Pulmonary artery endothelial cell (primary cell): Measurements from ENCODE around the gene TTLL7. TPM values are rescaled to one million over a fixed set of nuclear protein-coding genes. Genes with fewer than 3 reads are reported as not detected.

Experiments used
- DNase-seq: peaks from one replicate; pipeline ENCODE4 v3.0.0-alpha.2; 2011; ENCODE audit warnings: low read depth, low spot score
- total RNA-seq: library from RNA; depleted of rRNA; stranded (reverse); fragments of >200 nt; gene quantifications from 2 replicates; pipeline ENCODE4 v1.2.3, GENCODE V29; 2014

The TTLL7 gene
- total RNA-seq, 1 donor from 2014 or later: 4.2 TPM

DNA sequence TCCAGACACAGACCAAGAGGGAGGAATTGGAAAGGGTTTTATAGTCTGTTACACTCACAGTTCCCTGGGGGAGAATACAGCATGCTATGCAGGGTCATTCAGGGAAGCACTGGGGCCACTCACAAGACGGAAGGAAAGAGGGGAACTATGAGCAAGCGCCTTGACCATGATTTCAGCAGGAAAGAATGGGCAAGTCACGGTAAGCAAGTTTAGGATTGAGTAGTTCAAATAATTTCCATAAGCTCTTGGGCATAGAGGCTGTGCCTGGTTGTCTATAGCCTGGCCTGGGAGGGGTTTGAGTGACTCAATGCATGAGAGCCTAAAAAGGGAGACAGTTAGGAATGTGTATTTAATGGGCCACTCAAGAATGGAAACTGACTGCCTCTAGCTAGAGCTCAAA is 176.7 kb downstream of the TTLL7 start:
- DNase-seq: no peak

DNA sequence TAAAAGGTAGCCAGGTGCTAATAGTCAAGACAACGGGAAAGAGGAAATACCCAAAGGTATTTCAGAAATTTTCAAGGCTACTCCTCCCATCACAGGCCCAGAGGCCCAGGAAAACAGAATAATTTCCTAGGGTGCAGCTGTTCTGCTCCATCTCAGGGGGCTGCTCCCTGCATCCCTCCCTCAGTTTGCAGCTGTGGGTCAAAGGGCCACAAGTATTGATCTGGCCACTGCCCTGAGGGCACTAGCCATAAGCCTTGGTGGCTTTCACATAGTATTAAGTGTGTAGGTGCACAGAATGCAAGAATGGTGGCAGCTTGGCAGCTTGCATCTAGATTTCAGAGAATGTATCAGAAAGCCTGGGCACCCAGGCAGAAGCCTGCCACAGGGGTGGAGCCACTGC is 179.5 kb downstream of the TTLL7 start:
- no peak for DNase-seq

DNA sequence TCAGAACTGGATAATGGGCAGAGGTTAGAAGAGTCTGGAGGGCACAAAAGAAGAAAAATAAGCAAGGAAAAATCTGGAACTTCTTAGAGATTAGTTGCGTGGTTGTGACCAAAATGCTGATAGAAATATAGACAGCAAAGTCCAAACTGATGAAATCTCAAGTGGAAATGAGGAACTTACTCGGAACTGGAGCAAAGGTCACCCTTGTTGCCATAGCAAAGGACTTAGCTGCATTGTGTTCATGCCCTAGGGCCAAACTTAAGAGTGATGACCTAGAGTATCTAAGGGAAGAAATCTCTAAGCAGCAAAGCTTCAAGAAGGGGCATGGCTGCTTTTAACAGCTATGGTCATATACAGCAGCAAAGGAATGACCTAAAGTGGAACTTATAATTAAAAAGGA is 180.0 kb downstream of the TTLL7 start:
- DNase-seq: no peak

DNA sequence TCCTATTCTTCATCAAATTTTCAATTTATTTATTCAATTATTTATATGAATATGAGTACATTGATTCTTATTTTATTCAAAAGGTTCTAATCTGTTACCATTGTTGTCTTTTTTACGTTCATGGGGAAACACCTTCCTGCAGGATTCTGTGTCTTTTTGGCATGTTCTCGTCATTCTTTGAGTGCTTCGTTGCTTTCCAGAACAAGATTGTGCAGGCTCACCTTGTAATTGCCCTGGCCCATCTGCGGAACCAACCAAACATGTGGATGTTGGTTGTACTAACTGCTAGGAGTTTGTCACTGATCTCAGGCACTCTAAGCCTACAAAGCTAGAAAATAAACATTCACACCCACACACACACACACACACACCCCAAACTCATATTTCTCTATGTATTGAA is 182.1 kb downstream of the TTLL7 start:
- no peak for DNase-seq

DNA sequence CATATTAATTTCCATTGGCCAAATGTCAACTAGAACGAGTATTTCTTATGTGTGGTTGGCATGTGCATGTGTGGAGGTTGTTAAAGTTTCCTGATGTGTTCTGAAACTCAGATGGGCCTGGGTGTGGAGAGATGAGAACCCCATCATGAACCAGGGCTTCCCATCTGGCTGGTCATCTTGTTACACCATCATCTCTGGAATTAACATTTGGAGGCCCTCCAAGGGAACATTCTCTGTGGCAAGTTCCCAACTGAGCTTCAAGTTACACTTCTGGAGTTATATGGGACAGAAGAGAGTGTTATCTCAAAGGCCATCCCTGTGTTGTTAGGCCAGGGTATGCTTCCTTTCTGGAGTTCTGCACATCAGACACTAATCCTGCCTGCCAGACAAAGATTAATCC is 183.6 kb downstream of the TTLL7 start:
- no peak for DNase-seq

Other genes with a start within 250 kb of the TTLL7 start
- 53.1 and 67.4 TPM in 2 replicates for gene PRKACB, start 145.1 kb upstream of the TTLL7 start, total RNA-seq